Activated naive CD4-positive, alpha-beta T cell treated with anti-CD3 and anti-CD28 coated beads, Interleukin-2, amount 50 U/mL, for 16 hours (primary cell): ENCODE measurements around the gene HNRNPUL1.
A peak's percentile ranks its signal among the peaks of the same experiment; 100 is the strongest.
"Not testable (repeated sequence)": the region's sequence is repeated elsewhere in the genome, so short reads cannot be mapped to it uniquely, and the experiment has no call there.

Experiments used
- DNase-seq: peaks from one replicate; pipeline ENCODE4 v3.0.0-alpha.2; 2020

HNRNPUL1 gene

DNA sequence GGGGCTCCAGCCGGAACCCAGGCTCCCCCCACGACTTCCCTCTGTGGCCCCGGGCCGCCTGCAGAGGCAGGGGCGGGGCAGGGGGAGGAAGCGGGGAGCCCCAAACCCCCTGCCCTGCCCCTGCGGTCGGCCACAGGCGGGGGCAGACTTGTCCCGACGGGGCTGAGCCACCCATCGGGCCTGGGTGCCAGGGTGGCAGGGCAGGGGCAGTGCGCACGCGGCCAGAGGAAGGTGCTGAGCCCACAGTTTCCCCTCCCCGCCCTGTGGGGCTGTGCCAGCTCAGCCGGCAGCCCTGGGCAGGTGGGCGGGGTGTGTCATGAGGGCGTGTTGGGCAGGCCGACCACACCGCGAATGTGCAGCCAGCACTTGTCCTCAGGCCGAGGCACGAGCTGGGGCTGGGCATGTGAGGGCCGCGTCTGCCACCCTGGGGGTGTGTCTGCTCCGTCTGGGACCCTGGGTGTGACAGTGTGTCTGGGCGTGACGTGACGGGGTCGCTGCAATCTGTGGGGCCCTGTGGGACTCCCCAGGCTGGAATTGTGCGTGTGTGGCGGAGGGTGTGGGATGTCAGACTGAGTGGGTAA is 63.5 kb downstream of the HNRNPUL1 start:
- peak; percentile 76 for DNase-seq

DNA sequence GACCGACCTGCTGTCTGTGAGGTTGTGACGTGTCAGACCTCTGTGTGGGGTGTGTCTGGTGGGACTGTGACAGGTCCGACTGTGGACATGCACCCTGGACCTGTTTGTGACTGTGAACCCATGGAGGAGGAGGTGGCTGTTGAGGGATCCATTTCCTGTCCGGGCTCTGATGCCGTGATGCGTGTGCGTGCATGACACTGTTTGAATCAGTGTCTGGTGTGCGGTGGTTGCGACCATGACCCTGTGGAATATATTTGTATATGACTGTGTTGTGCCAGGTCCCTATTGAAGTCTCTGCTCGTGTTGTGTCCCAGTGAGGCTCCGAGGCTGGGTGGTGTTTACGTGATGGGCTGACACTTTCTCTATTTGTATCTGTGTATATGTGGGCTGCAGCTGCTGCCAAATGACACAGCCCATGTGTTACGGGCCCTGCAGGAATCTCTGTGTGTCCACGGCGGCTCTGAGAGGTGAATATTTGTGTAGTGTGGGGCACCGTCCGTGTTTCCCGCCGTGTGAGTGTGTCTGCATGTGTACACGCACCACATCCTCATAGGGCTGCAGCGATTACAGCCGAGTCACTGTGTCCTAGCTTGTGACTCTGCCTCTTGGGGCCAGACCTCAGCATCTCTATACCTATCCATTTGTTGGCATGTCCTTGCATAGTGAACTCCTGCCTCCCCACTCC is 64.1 kb downstream of the HNRNPUL1 start:
- DNase-seq = peak; percentile 60

DNA sequence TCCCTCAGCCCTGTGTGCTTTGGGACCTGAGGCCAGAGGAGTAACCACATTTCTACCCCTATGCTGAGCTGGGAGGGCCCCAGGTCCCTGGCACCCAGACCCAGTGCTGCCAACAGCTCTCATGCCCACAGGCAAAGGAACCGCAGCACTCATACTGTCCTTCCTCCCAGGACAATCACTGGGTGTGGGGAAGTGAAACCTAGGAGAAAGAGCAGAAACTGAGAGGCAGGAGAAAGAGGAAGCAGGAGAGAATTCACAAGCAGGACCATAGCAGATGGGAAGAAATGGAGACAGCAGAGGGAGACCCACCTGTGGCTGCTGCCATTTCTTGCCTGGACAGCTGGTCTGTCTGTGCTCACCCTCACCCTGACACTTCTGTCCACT is 64.7 kb downstream of the HNRNPUL1 start:
- no peak for DNase-seq

DNA sequence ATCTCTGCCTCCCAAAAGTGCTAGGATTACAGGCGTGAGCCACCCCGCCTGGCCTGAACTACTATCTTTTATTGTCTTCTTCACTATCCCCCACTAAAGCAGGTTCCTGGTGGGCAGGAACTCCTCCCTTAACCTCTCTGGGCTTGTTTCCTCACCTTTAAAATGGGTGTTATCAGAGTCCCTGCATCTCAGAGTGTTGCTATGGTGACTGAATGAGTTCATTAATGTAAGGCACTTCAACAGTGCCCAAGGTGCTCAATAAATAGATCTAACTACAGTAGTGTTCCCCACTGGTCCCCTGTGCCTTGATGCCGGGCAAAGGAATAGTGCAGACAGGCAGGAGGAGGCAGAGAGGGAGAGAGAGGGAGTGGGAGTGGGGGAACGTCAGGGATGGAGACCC is 66.3 kb downstream of the HNRNPUL1 start:
- DNase-seq = no peak

DNA sequence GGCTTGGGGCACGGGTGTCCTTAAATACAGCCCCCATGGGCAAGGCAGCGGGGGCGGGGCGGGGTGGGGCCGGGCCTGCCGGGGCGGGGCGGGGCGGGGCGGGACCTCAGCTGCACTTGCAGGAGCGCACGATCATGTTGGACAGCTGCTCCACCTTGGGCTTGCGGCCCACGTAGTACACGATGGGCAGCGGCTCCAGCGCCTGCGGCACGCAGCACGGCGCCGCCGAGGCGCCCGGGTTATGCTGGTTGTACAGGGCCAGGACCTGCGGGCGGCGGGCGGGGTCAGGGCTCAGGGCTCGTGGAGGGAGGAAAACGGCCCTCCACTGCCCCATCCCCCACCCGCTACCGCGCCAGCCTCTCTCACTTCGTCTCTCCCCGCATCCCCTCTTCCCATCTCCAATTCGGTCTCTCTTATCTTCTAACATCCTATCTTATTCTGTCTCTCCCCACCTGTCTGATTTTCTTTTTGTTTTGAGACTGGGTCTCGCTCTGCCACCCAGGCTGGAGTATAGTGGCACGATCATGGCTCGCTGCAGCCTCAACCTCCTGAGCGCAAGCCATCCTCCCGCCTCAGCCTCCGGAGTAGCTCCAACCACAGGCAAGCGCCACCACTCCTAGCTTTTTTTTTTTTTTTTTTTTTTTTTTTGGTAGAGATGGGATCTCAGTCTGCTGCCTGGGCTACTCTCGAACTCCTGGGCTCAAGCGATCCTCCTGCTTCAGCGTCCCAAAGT is 66.9 kb downstream of the HNRNPUL1 start:
- no peak for DNase-seq

DNA sequence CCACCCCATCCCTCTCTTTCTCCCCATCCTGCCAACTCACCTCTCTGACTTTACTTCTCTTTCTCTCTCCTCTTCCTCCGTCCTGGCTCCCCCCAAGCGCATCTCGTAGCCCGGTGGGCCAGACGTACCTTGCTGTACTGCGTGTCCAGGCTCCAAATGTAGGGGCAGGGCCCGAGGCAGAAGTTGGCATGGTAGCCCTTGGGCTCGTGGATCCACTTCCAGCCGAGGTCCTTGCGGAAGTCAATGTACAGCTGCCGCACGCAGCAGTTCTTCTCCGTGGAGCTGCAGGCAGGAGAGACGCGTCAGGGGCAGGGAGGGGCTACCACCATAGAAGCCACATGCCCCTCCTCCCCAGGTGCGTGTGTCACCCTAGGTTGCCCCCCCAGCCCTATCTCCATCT is 67.8 kb downstream of the HNRNPUL1 start:
- DNase-seq = no peak

DNA sequence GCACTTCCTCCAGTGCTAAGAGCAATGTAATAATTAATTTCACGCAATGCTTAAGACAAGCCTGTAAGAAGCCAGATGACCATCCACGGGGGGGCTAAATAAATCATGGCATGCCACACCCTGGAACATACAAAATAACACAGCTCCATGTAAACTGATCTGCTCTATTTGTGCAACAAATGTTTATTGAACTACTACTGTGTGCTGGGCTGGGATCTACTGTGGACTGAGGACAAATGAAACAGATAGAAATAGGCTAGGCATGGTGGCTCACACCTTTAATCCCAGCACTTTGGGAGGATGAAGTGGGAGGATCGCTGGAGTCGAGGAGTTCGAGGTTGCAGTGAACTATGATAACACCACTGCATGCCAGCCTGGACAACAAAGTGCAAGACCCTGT is 68.3 kb downstream of the HNRNPUL1 start:
- DNase-seq = no peak

DNA sequence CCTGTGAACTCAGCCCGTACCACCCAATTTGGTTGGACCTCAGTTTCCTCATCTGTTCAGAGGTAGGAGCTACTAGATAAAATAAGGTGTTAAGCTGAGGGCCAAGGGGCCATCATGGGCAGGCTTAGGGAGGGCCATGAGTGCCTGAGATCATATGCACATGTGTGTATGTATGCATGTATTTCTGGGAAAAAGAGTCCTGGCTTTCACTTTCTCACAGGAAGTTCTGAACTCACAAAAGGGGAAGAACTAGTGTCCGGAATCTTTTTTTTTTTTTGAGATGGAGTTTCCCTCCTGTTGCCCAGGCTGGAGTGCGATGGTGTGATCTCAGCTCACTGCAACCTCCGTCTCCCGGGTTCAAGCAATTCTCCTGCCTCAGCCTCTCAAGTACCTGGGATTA is 70.6 kb downstream of the HNRNPUL1 start:
- DNase-seq = no peak

DNA sequence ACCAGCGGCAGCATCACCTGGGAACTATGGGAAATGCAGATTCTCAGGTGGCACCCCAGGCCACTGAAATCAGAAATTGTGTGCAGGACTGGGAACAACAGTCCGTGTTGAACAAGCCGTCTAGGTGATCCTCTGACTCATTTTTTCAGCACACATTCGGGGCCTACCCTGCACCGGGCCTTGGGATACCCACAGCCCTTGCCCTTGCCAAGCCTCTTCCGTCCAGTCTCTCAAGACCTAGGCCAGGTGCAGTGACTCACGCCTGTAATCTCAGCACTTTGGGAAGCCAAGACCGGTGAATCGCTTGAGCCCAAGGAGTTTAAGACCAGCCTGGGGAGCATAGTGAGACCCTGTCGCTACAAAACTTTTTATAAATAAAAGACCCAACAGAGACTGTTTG is 71.3 kb downstream of the HNRNPUL1 start:
- no peak for DNase-seq

DNA sequence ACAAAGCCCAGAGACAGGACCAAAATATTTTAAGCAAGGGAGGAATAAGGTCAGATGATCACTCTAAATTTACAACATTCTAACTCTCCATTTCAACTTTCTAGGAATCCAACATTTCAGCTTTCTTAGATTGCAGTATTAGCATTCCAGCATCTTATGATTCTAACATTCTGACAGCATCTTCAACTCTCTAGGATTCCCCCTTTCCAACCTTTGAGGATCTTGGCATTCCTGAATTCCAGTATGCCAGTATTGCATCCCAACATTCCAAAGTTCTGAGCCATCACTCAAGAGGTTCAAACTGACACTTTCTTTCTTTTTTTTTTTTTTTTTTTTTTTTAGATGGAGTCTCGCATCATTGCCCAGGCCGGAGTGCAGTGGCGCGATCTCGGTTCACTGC is 75.8 kb downstream of the HNRNPUL1 start:
- DNase-seq = no peak

DNA sequence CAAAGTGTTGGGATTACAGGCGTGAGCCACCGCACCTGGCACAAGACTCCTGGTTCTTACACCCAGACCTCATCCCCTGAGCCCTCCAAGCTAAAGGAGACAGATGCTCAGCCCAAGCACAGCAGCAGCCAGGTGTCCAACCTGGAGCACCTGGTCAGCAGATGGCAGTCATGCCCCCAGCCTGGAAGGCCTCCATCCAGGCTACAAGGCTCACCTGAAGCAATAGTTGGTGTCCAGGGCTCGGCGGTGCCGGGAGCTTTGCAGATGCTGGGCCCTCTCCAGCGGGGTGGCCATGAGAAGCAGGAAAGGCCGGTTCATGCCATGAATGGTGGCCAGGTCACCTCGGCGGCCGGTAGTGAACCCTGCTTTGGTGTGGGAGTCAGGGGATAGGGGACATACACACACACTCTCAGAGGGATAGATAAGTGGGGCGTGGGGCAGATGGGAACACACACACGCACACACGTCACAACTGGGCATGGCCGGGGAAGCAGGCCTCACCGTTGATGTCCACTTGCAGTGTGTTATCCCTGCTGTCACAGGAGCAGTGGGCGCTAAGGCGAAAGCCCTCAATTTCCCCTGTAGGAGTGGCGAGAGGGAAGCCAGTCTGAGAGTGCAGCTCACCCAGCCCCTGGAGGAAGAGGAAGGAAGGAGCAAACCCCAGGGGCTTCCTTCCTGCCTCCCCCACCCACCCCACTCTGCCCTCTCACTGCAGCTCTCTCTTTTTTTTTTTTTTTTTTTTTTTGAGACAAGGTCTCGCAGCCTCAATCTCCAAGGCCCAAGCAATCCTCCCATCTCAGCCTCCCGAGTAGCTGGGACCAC is 77.7 kb downstream of the HNRNPUL1 start:
- DNase-seq = no peak

DNA sequence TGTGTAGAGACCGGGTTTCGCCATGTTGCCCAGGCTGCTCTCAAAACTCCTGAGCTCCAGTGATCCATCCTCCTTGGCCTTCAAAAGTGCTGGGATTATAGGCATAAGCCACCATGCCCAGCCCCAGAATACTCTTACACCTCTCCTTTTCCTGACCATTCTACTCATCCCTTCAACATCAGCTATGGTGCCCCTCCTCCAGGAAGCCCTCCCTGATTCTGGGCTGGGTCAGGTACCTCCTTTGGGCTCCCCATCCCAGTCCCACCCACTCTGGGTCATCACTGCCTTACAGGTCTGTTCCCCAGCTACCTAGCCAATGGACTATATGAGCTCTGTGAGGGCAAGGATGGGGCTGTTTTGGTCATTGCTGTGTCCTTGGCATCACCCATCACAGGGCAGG is 80.0 kb downstream of the HNRNPUL1 start:
- DNase-seq = no peak

DNA sequence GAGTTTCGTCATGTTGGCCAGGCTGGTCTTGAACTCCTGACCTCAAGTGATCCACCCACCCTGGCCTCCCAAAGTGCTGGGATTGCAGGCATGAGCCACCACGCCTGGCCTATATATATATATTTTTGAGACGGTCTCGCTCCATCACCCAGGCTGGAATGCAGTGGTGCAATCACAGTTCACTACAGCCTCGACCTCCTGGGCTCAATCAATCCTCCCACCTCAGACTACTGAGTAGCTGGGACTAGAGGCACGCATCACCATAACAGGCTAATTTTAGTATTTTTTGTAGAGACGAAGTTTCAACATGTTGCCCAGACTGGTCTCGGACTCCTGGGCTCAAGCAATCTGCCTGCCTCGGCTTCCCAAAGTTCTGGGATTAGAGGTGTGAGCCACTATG is 82.7 kb downstream of the HNRNPUL1 start:
- DNase-seq = not testable (repeated sequence)

DNA sequence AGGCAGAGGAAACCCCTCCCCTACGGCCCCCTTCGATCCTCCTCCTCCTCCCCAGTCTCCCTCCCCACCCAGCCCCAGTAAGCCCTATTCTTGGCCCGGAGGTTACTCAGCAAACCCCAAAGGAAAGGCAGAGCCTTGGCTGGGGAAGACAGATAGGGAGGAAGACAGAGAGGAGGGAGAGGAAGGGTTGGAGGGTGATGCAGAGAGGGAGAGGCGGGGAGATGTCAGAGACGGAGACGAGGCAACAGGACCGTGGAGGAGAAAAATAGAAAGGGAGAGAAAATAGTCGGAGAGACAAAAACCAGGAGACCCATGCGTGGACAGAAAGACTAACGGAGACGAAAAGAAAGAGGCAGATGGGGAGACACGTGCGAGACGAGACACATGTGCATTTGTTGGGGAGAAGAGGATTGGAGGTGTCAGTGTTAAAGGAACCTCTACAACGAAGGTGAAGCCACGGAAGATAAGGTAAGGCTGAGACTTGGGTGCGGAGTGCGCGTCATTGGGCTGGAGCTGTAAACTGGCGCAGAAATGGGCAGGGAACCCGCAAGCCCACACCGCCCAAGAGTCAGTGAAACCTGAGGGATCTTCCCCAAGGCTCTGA is 86.7 kb downstream of the HNRNPUL1 start:
- DNase-seq = no peak

DNA sequence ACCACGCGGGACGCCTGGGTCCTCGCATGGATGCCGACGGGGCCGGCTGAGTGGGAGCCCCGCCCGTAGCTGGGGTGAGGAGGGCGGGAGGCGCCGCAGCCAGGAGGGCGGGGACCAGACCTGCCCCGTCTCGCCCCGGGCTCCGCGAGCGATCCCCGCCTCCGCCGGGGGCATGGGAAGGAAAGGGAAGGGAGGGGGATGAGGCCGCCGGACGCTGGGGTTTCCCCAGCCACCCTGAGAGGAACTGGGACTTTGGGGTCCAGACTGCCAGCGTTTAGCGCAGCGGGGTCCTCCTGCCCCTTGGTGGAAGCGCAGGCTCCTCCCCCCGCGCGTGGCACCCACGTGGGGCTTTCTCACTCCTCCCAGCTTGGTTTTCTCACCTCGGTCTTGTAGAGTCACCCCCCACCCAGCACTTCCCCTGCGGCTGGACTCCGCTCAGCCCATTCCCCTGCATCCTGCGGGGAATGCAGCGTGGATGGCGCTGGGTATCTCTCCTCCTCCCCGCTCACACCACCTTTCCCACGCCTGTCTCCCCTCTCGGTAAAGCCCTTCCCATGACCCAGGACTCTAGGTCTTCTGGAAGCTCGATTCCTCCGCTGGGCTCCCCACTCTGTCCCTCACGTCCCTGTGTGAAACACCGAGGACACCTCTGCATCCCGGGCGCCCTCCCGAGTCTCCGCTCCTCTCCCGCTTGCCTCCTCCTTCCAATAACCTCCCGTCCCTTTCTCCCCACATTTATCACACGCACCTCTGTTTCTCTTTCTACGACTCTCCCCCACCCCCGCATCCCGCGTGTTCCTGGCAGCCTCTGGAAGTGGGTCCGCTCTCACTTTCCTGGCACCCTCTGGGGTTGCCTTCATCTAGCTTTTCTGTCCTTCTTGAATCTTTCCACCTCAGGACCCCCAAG is 87.4 kb downstream of the HNRNPUL1 start:
- DNase-seq = peak; percentile 83

DNA sequence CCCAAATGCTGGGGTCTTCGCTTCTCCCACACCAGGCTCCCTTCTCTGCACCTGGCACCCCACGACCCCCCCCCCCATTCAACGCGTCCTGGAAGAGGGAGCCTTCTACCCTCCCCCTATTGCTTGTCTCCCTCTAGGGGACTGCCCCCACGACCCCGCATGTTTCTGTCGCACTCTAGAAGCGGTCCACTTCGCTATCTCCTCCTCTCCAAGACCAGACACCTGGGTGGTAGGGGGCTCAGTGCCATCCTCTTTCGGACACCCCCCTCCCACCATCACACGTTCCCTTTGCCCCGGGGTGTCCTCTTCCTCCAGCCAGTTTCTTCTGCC is 88.1 kb downstream of the HNRNPUL1 start:
- DNase-seq = no peak

DNA sequence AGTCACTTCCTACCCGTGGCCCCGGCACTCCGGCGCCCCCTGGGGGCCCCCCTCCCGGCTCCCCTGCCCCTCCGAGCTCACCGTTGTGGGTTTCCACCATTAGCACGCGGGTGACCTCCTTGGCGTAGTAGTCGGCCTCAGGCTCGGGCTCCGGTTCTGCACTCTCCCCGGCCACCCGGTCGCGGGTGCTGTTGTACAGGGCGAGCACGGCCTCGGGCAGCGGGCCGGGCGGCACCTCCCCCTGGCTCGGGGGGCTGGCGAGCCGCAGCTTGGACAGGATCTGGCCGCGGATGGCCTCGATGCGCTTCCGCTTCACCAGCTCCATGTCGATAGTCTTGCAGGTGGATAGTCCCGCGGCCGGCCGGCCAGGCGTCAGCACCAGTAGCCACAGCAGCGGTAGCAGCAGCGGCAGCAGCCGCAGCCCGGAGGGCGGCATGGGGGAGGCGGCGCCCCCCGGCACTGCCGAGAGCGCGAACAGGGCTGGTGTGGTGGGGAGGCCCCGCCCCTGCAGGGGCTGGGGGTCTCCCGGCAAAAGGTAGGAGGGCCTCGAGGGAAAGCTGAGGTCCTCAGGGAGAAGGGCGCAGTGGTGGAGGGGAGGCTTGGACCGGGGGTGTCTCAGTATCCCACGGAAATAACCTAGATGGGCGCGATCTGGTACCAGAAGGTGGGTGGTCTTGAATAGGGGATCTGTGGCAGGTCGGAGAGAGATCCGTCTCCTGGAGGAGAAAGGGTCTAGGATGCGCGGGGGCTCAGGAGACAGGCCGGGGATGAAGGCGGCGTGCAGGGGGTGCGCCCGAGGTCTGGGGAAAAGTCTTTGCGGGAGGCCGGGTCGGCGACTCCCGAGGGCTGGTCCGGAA is 88.7 kb downstream of the HNRNPUL1 start:
- DNase-seq = peak; percentile 82

DNA sequence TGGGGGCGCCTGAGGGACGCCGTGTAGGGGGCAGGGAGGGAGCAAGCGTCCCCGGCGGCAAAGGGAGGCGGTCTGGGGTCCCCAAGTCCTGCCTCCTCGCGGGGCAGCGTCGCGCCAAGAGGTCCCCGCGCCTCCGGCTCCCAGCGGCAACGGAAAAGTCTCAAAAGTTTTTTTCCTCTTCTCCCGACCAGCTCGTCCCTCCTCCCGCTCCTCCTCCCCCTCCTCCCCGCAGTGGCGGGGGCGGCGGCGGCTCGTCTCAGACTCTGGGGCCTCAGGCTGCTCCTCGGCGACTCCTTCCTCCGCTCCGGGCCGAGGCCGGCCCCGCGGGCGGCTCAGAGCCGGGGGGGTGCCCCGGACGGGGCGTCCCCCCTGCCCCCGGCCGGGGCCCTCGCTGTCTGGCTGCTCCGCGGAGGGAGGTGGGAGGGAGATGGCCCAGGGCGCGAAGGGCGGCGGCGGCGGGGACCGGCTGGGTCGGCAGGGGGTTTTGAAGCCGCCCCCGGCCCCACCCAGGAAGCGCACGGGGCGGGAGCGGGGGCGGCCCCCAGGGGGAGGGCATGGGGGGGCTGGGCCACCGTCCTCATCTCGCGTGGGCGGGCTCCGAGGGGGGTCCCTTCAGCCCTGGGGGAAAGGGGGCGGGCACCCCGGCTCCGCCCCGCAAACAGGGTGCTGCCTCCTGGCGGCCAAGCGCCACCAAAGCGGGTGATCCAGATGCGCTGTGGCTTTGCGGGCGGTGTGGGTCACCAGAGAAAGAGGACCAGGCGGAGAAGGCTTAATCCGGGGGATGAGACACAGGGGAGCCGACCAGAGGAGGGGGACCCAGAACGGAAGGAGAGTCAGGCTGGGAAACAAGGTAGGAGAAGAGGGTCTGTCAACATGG is 89.5 kb downstream of the HNRNPUL1 start, which contains the start of gene TGFB1:
TGFB1 (minus strand) TSS at position 457 of the 877 bp plus-strand sequence. CDS start 878 bp downstream, outside the sequence.
- DNase-seq = peak; percentile 91

DNA sequence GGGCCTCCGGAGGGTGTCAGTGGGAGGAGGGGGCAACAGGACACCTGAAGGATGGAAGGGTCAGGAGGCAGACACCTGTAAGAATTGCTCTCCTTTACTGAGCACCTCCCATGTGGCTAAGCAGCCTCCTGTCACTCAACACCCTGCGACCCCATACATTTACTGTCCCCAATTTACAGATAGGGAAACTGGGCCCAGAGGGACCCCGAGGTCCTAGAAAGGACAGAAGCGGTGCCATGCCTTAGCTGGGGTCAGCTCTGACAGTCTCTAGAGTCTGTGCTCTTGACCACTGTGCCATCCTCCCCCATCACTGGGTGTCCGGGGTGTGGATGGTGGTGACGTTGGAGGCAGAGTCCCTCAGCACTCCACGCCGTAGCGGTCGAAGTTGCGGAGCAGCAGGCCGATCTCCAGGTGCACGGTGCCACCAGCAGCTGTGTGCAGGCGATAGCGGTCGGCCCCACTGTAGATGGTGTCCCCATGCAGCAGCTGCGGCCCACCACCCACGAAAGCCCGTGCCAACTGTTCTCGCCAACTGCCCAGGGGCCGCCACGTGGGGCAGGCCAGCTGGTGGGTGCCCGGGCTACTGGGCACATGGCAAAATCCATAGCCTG is 90.3 kb downstream of the HNRNPUL1 start:
- DNase-seq = no peak
